Measurements from ENCODE around the gene POGZ. TPM values are rescaled to one million over a fixed set of nuclear protein-coding genes. Genes with fewer than 3 reads are reported as not detected.

POGZ gene
- total RNA-seq, 1 donor from 2014 or later = 37.3 TPM

GRCh38 chr1:151486557-151486956 is 27.3 kb upstream of the POGZ start:
- peaks cover 11% of the 10 kb centered on the region for H3K9me3 ChIP-seq (replicated peaks)
- no peaks in the 10 kb centered on the region for H3K36me3 ChIP-seq

DNA sequence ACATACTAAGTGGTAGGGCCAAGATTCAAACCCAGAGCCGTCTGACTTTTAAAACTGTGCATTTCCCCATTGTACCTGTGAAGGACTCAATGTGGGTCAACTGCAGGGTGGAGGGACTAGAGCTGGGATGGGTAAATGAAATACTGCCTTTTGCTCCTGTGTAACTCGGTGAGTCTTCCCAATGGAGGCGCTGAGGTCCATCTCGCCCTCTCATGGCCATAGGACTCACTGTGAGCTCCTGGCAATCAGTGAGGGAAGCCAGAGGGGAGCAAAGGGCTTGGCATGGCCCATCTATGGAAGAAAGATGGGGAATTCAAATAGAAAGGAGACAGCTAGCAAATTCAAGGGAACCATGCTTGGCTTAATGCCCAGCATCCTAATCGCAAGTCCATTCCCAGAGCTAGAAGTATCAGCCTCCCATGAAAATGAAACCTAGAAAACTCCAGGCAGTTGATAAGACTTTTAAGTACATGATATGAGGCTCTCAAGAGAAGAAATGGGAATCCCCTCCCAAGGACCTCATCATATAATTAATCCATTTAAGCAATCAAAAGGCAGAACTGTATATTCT is 26.5 kb upstream of the POGZ start:
- Histone ChIP-seq H3K36me3 (no peaks in the 10 kb centered on the region), H3K4me1 (no peaks in the 10 kb centered on the region), H3K4me3 (no peak overlapping the region), H3K27me3 (ENCODE audit: low read depth) (no peaks in the 10 kb centered on the region), H3K9me3 (replicated peaks) (peaks cover 13% of the 10 kb centered on the region), H3K27ac (replicated peaks) (no peak overlapping the region)
- TF ChIP-seq, protein P1, sequence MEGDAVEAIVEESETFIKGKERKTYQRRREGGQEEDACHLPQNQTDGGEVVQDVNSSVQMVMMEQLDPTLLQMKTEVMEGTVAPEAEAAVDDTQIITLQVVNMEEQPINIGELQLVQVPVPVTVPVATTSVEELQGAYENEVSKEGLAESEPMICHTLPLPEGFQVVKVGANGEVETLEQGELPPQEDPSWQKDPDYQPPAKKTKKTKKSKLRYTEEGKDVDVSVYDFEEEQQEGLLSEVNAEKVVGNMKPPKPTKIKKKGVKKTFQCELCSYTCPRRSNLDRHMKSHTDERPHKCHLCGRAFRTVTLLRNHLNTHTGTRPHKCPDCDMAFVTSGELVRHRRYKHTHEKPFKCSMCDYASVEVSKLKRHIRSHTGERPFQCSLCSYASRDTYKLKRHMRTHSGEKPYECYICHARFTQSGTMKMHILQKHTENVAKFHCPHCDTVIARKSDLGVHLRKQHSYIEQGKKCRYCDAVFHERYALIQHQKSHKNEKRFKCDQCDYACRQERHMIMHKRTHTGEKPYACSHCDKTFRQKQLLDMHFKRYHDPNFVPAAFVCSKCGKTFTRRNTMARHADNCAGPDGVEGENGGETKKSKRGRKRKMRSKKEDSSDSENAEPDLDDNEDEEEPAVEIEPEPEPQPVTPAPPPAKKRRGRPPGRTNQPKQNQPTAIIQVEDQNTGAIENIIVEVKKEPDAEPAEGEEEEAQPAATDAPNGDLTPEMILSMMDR (IDR thresholded peaks at IDR 0.05; ENCODE audit: borderline replicate concordance) = no peak
- intact Hi-C loops (cut with micrococcal nuclease) = no loop called here
- DNase-seq = no peak

More at GRCh38 chr1:151486557-151486956, 27.3 kb upstream of the POGZ start:
- Histone ChIP-seq H3K27me3 (ENCODE audit: low read depth) (no peaks in the 10 kb centered on the region), H3K27ac (replicated peaks) (no peak overlapping the region), H3K4me1 (no peaks in the 10 kb centered on the region), H3K4me3 (no peak overlapping the region)
- intact Hi-C loops (cut with micrococcal nuclease) = no loop called here
- no peak for DNase-seq
- TF ChIP-seq, protein P1 (IDR thresholded peaks at IDR 0.05; ENCODE audit: borderline replicate concordance) = no peak

DNA sequence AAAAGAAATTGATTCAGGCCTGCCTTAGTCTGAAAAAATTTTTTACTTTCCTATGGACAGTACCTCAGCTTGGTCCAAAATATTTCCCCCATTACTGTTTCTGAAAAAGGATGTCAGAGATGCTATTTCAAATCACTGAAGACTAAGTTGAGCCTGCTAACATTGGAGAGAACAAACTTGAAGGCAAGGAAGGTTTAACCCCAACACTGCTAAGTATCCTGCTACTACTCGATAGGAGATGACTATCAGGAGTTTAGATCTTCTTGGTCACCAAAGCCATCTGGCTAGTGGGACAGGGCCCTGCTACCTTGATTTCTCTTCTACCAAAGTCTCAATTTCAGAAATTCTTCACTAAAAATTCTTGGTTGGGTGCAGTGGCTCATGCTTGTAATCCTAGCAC is 22.7 kb upstream of the POGZ start:
- H3K4me3 ChIP-seq = no peak overlapping the region
- intact Hi-C loops (cut with micrococcal nuclease) = no loop called here
- TF ChIP-seq, protein P1 (IDR thresholded peaks at IDR 0.05; ENCODE audit: borderline replicate concordance) = no peak

DNA sequence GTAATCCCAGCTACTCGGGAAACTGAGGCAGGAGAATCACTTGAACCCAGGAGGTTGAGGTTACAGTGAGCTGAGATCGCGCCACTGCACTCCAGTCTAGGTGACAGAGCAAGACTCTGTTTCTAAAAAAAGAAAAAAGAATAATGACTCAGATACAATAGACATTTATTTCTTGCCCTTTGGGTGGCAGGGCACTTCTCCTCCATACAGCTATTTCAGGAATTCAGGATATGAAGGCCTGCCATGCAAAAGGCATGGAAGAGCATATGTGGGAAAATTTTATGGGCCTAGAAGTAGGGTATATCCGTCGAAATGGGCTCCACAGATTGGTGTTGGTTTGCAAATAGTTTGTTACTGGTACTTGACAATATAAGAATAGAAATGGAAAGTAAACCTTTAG is 20.2 kb upstream of the POGZ start:
- H3K27me3 ChIP-seq (ENCODE audit: low read depth) = no peaks in the 10 kb centered on the region
- H3K36me3 ChIP-seq = no peaks in the 10 kb centered on the region
- TF ChIP-seq, protein P1 (IDR thresholded peaks at IDR 0.05; ENCODE audit: borderline replicate concordance) = no peak
- intact Hi-C loops (cut with micrococcal nuclease) = no loop called here
- H3K4me3 ChIP-seq = no peak overlapping the region
- H3K27ac ChIP-seq (replicated peaks) = no peak overlapping the region
- H3K9me3 ChIP-seq (replicated peaks) = peaks cover 13% of the 10 kb centered on the region
- no peak for DNase-seq
- no peaks in the 10 kb centered on the region for H3K4me1 ChIP-seq

More for the DNA sequence above, 22.7 kb upstream of the POGZ start:
- Histone ChIP-seq H3K9me3 (replicated peaks) (peaks cover 13% of the 10 kb centered on the region), H3K4me1 (no peaks in the 10 kb centered on the region), H3K27ac (replicated peaks) (no peak overlapping the region), H3K27me3 (ENCODE audit: low read depth) (no peaks in the 10 kb centered on the region), H3K36me3 (no peaks in the 10 kb centered on the region)
- no peak for DNase-seq

GRCh38 chr1:151478923-151479322 is 19.6 kb upstream of the POGZ start:
- no peaks in the 10 kb centered on the region for H3K36me3 ChIP-seq
- TF ChIP-seq, protein P1 (IDR thresholded peaks at IDR 0.05; ENCODE audit: borderline replicate concordance) = no peak

More at GRCh38 chr1:151478923-151479322, 19.6 kb upstream of the POGZ start:
- H3K4me3 ChIP-seq = no peak overlapping the region
- H3K27me3 ChIP-seq (ENCODE audit: low read depth) = no peaks in the 10 kb centered on the region
- peaks cover under 1% of the 10 kb centered on the region for H3K4me1 ChIP-seq
- H3K9me3 ChIP-seq (replicated peaks) = peaks cover 13% of the 10 kb centered on the region
- no peak for DNase-seq
- H3K27ac ChIP-seq (replicated peaks) = no peak overlapping the region
- intact Hi-C loops (cut with micrococcal nuclease) = no loop called here

All from left ventricle myocardium inferior (tissue), 1 donor.